ENCODE measurements around the gene DDX11.
"Not testable (repeated sequence)": the region's sequence is repeated elsewhere in the genome, so short reads cannot be mapped to it uniquely, and the experiment has no call there.

DNA sequence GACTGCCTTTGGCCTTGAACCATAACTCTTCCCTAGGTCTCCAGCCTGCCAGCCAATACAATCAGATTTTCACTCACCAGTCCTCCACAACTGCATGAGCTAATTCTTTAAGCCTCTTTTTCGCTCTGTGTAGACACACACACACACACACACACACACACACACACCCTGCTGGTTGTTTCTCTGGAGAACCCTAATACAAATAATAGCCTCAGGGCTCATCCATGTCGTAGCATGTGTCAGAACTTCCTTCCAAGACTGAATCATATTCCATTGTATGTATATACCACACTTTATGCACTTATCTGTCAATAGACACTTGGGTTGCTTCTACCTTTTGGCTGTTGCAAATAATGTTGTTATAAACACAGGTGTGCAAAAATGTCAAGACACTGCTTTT, 6.0 kb upstream of the DDX11 start:
- TF ChIP-seq, protein P1, sequence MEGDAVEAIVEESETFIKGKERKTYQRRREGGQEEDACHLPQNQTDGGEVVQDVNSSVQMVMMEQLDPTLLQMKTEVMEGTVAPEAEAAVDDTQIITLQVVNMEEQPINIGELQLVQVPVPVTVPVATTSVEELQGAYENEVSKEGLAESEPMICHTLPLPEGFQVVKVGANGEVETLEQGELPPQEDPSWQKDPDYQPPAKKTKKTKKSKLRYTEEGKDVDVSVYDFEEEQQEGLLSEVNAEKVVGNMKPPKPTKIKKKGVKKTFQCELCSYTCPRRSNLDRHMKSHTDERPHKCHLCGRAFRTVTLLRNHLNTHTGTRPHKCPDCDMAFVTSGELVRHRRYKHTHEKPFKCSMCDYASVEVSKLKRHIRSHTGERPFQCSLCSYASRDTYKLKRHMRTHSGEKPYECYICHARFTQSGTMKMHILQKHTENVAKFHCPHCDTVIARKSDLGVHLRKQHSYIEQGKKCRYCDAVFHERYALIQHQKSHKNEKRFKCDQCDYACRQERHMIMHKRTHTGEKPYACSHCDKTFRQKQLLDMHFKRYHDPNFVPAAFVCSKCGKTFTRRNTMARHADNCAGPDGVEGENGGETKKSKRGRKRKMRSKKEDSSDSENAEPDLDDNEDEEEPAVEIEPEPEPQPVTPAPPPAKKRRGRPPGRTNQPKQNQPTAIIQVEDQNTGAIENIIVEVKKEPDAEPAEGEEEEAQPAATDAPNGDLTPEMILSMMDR (IDR thresholded peaks at IDR 0.05): not testable (repeated sequence)
- TF ChIP-seq POLR2A (IDR thresholded peaks at IDR 0.05): not testable (repeated sequence)
